Body of pancreas (tissue), 4 donors: ENCODE measurements around the gene KRTAP17-1. TPM values are rescaled to one million over a fixed set of nuclear protein-coding genes. Genes with fewer than 3 reads are reported as not detected.
"Not testable (repeated sequence)": the region's sequence is repeated elsewhere in the genome, so short reads cannot be mapped to it uniquely, and the experiment has no call there.

Experiments
- ATAC-seq: fragments of 150-250 bp; one replicate; pipeline ENCODE4 v1.9.1; 2016
- DNase-seq, 4 donors: peaks; one replicate each; pipeline ENCODE4 v3.0.0-alpha.2; 2019
- H3K27ac ChIP-seq, 4 donors: fragments of 200-600 bp; sonication (generic); 1 replicate in 3 of 4; 2 replicates in 1 of 4; pipeline versions ENCODE4 v1.5.1 to v1.6.1; 2016 to 2019; ENCODE audit warnings: mild to moderate bottlenecking in 1 of 4, mixed read lengths in 1 of 4, moderate library complexity in 1 of 4
- H3K27me3 ChIP-seq, 2 donors: fragments of 200-600 bp; sonication (generic); one replicate each; pipeline ENCODE4 v1.6.0; 2016; ENCODE audit warnings: mild to moderate bottlenecking in 1 of 2
- H3K36me3 ChIP-seq, 2 donors: fragments of 200-600 bp; sonication (generic); replicated peaks in 1 of 2; 2 replicates each; pipeline ENCODE4 v1.5.1; 2016; ENCODE audit warnings: low read depth in 2 of 2; ENCODE audit not compliant: insufficient read depth in 1 of 2
- H3K4me1 ChIP-seq: fragments of 200-600 bp; sonication (generic); one replicate; pipeline ENCODE4 v1.6.0; 2016
- H3K4me3 ChIP-seq, 2 donors: fragments of 200-600 bp; sonication (generic); 1 replicate in 1 of 2; 2 replicates in 1 of 2; pipeline ENCODE4 v1.5.1; 2016 to 2019
- H3K9me3 ChIP-seq, 3 donors: fragments of 200-600 bp; sonication (generic); 1 replicate in 2 of 3; 2 replicates in 1 of 3; pipeline ENCODE4 v1.5.1; 2016
- CTCF ChIP-seq, 7 experiments: fragments of 450-650 bp in 4 of 7; fragments of 200-600 bp in 3 of 7; sonication (generic) in 3 of 7; IDR thresholded peaks; one replicate each; pipeline ENCODE4 v1.5.1; 2016 to 2019; ENCODE audit warnings: antibody characterized with exemption in 7 of 7
- POLR2A ChIP-seq, 3 donors: fragments of 450-650 bp; IDR thresholded peaks; one replicate each; pipeline ENCODE4 v1.6.1; 2016; ENCODE audit warnings: antibody characterized with exemption in 3 of 3, mild to moderate bottlenecking in 2 of 3
- WGBS, 2 donors: methylation state at CpG; one replicate each; pipeline ENCODE4 v1.1.5; 2017; 5-methylcytosine and 5-hydroxymethylcytosine counted together
- intact Hi-C: fragments of 100-400 bp; cut with DNase I; formaldehyde crosslinking; loops from one replicate; pipeline ENCODE4 v1.15.1; 2023
- total RNA-seq, 2 donors: library from RNA; depleted of rRNA; stranded (reverse); fragments of >200 nt; gene quantifications; one replicate each; pipeline ENCODE4 v1.1.0, GENCODE V29; 2016

KRTAP17-1 gene
- total RNA-seq, 2 donors from 2014 or later, result not detected

DNA sequence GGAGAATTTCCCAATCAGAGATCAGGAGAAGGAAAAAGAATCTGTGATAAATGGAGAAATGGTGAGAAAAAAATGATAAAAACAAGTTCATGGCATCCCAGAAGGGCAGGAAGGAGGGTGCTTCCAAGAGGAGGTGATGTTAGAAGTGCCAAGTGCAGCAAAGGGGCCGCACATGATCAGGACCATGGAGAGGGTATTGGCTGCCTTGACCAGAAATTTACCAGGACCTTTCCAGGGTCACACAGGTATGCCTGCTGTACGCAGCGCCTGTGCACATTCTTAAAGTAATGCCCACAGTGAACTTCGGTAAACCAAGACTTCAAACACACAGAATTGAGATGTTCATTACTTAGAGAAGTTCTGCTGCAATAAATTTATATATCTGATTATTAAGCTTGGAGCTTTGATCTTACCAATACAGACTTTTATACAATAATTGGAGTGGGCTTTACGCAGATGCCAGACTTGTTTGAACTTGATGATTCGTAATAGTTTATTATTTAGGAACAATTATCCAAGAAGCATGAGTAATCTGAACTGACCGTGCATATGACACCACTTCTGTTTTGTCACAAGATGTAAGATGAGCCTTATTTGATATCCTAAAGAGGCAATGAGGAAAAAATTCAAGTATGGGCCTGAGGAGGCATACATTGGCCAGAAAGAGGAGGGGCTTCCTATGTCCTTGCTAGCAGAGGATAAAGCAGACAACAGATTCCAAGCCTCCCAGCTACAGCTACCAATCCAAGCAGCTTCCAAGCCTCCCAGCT lies 37.3 kb upstream of the KRTAP17-1 start:
- Histone ChIP-seq H3K4me1 (no peaks in the 10 kb centered on the region), H3K9me3 (no peaks in the 10 kb centered on the region), H3K27ac (no peak overlapping the region), H3K4me3 (no peak overlapping the region), H3K27me3 (no peaks in the 10 kb centered on the region), H3K36me3 (no peaks in the 10 kb centered on the region)
- DNase-seq, result no peak
- intact Hi-C loops, result no loop called here
- ATAC-seq, result no peak
- 61% methylated on average over 7 of the region's 7 CpGs for WGBS, 2 donors
- no peak for TF ChIP-seq CTCF (IDR thresholded peaks at IDR 0.05)
- no peak for TF ChIP-seq POLR2A (IDR thresholded peaks at IDR 0.05)

GRCh38 chr17:41351177-41351576 lies 35.7 kb upstream of the KRTAP17-1 start:
- no peak for TF ChIP-seq POLR2A (IDR thresholded peaks at IDR 0.05)
- TF ChIP-seq CTCF (IDR thresholded peaks at IDR 0.05), result no peak
- Histone ChIP-seq H3K36me3 (no peaks in the 10 kb centered on the region), H3K9me3 (no peaks in the 10 kb centered on the region), H3K27me3 (no peaks in the 10 kb centered on the region), H3K4me3 (no peak overlapping the region), H3K4me1 (no peaks in the 10 kb centered on the region), H3K27ac (no peak overlapping the region)
- ATAC-seq, result no peak
- intact Hi-C loops, result no loop called here
- 55 to 72% methylated on average over 2 of the region's 2 CpGs for WGBS, 2 donors
- DNase-seq, result no peak

DNA sequence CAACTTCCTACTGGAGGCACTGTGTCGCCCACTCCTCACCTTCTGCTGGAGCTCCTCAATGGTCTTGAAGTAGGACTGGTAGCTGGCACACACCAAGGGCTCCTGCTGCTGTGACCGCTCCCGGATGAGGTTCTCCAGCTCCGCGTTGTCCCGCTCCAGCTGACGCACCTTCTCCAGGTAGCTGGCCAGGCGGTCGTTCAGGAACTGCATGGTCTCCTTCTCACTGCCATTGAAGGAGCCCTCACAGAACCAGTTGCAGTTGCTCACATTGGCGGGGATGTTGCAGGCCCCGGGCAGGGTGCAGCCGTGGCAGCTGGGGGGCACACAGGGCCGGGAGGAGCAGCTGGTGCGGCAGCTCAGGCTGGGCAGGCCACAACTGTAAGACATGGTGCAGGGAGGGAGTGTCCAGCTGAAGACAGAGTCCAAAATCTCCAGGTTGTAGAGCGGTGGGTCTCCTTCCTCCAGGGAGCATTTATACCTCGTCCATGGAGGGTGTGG lies 34.9 kb upstream of the KRTAP17-1 start, which contains the start of gene KRT33A:
TSS of gene KRT33A (minus strand) at position 448 of the 498 bp plus-strand sequence. CDS start at position 387, 61 bp downstream.
- H3K9me3 ChIP-seq, H3K4me3 ChIP-seq, H3K27me3 ChIP-seq, H3K27ac ChIP-seq, H3K4me1 ChIP-seq, ATAC-seq, H3K36me3 ChIP-seq, intact Hi-C loops, DNase-seq: not testable (repeated sequence)
- WGBS, 2 donors, result 79 to 86% methylated on average over 15 of the region's 16 CpGs

GRCh38 chr17:41347869-41348760 lies 32.6 kb upstream of the KRTAP17-1 start:
- TF ChIP-seq POLR2A (IDR thresholded peaks at IDR 0.05) (no peak), CTCF (IDR thresholded peaks at IDR 0.05) (no peak)
- Histone ChIP-seq H3K36me3 (no peaks in the 10 kb centered on the region), H3K4me3 (no peak overlapping the region), H3K27me3 (no peaks in the 10 kb centered on the region), H3K4me1 (no peaks in the 10 kb centered on the region), H3K27ac (no peak overlapping the region), H3K9me3 (no peaks in the 10 kb centered on the region)
- WGBS, 2 donors, result 55 to 60% methylated on average over 5 to 6 of the region's 7 CpGs
- no peak for DNase-seq
- intact Hi-C loops, result no loop called here
- ATAC-seq, result no peak

DNA sequence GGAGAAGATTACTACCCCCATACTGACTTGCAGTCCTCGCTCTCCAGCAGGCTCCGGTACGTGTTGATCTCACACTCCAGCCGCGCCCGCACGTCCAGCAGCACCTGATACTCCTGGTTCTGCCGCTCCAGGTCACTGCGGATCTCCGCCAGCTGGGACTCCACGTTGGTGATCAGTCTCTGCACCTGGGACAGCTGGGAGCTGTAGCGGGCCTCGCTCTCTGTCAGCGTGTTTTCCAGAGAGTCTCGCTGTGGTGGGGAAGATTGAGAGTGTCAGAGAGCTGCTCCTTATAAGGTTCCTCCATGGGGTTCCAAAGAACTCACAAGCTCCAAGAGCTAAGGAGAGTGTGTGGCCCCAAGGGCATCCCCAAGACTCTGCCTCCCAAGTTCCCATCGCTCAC lies 30.9 kb upstream of the KRTAP17-1 start:
- WGBS, 2 donors, result 80 to 87% methylated on average over 15 of the region's 16 CpGs
- H3K27ac ChIP-seq, H3K27me3 ChIP-seq, H3K9me3 ChIP-seq, ATAC-seq, DNase-seq, H3K4me3 ChIP-seq, intact Hi-C loops, H3K36me3 ChIP-seq, H3K4me1 ChIP-seq: not testable (repeated sequence)
